WTC11 (cell line): ENCODE measurements around the gene PHACTR2. TPM values are rescaled to one million over a fixed set of nuclear protein-coding genes. Genes with fewer than 3 reads are reported as not detected.

ENCODE experiments used
- ATAC-seq: fragments of 200-7000 bp; cut with Tn5 transposase; 2 replicates; pipeline ENCODE4 v1.10.0; 2021; ENCODE audit warnings: mild to moderate bottlenecking, moderate library complexity
- CTCF ChIA-PET: fragments of 300-600 bp; sonication (Branson Sonifier 250); formaldehyde crosslinking; loops from one replicate; lab custom pipeline; 2021; ENCODE audit warnings: antibody characterized with exemption; lab: Charles Lee
- POLR2A ChIA-PET: fragments of 350-600 bp; sonication (Branson Sonifier 250); formaldehyde crosslinking; loops from one replicate; lab custom pipeline; 2021; ENCODE audit warnings: antibody characterized with exemption; lab: Charles Lee
- DNase-seq: peaks from one replicate; pipeline ENCODE4 v3.0.0; 2021; ENCODE audit warnings: low spot score
- H3K27ac Mint-ChIP-seq: 2 replicates; pipeline ENCODE4 v1.8.0; 2021; ENCODE audit warnings: mixed read lengths
- H3K27me3 Mint-ChIP-seq: 2 replicates; pipeline ENCODE4 v1.8.0; 2021; ENCODE audit warnings: low read depth, mild to moderate bottlenecking, moderate library complexity, mixed read lengths
- H3K36me3 Mint-ChIP-seq: 2 replicates; pipeline ENCODE4 v1.8.0; 2021; ENCODE audit warnings: mixed read lengths
- H3K4me1 Mint-ChIP-seq: 2 replicates; pipeline ENCODE4 v1.8.0; 2022; ENCODE audit warnings: mixed read lengths
- H3K4me3 Mint-ChIP-seq: 2 replicates; pipeline ENCODE4 v1.8.0; 2021; ENCODE audit warnings: mild to moderate bottlenecking, moderate library complexity, mixed read lengths
- H3K9me3 Mint-ChIP-seq: 2 replicates; pipeline ENCODE4 v1.8.0; 2021; ENCODE audit warnings: mixed read lengths
- ATF3 ChIP-seq: sonication (generic); formaldehyde crosslinking; conservative IDR thresholded peaks from 2 replicates; pipeline ENCODE4 v1.8.1; 2022; ENCODE audit warnings: mild to moderate bottlenecking, missing genetic modification reagents
- E2F1 ChIP-seq: sonication (generic); formaldehyde crosslinking; IDR thresholded peaks from 2 replicates; pipeline ENCODE4 v1.8.0; 2022; ENCODE audit warnings: mild to moderate bottlenecking, missing genetic modification reagents
- ELF4 ChIP-seq: sonication (generic); formaldehyde crosslinking; IDR thresholded peaks from 2 replicates; pipeline ENCODE4 v1.8.1; 2022; ENCODE audit warnings: low read depth, mild to moderate bottlenecking, moderate library complexity, missing genetic modification reagents
- ERG ChIP-seq: fragments of 250-450 bp; sonication (Bioruptor Pico); IDR thresholded peaks from 2 replicates; pipeline ENCODE4 v1.8.0; 2021; ENCODE audit warnings: mild to moderate bottlenecking
- FOXK1 ChIP-seq: sonication (generic); formaldehyde crosslinking; IDR thresholded peaks from 2 replicates; pipeline ENCODE4 v1.8.0; 2022; ENCODE audit warnings: mild to moderate bottlenecking, moderate library complexity, missing genetic modification reagents
- FOXP1 ChIP-seq: sonication (generic); formaldehyde crosslinking; IDR thresholded peaks from 2 replicates; pipeline ENCODE4 v1.8.0; 2022; ENCODE audit warnings: missing genetic modification reagents, mild to moderate bottlenecking, moderate library complexity, borderline replicate concordance
- HMGA2 ChIP-seq: fragments of 250-450 bp; sonication (Bioruptor Pico); IDR thresholded peaks from 2 replicates; pipeline ENCODE4 v1.4.0; 2021; ENCODE audit warnings: mild to moderate bottlenecking, moderate library complexity
- IRF1 ChIP-seq: sonication (generic); formaldehyde crosslinking; IDR thresholded peaks from 2 replicates; pipeline ENCODE4 v1.8.0; 2023; ENCODE audit warnings: missing genetic modification reagents
- NFATC4 ChIP-seq: fragments of 250-450 bp; sonication (Bioruptor Pico); IDR thresholded peaks from 2 replicates; pipeline ENCODE4 v1.9.0; 2021; ENCODE audit warnings: mild to moderate bottlenecking
- PRDM15 ChIP-seq: sonication (generic); formaldehyde crosslinking; IDR thresholded peaks from 2 replicates; pipeline ENCODE4 v1.8.0; 2022; ENCODE audit warnings: missing genetic modification reagents
- PREB ChIP-seq: sonication (generic); formaldehyde crosslinking; IDR thresholded peaks from 2 replicates; pipeline ENCODE4 v1.8.1; 2022; ENCODE audit warnings: mild to moderate bottlenecking, missing genetic modification reagents, moderate library complexity, borderline replicate concordance
- SMAD4 ChIP-seq: sonication (generic); formaldehyde crosslinking; IDR thresholded peaks from 2 replicates; pipeline ENCODE4 v1.8.0; 2022; ENCODE audit warnings: mild to moderate bottlenecking, missing genetic modification reagents
- SOX15 ChIP-seq: fragments of 250-450 bp; sonication (Bioruptor Pico); IDR thresholded peaks from 2 replicates; pipeline ENCODE4 v1.9.0; 2021; ENCODE audit warnings: mild to moderate bottlenecking
- SP1 ChIP-seq: sonication (generic); formaldehyde crosslinking; conservative IDR thresholded peaks from 2 replicates; pipeline ENCODE4 v1.8.1; 2022; ENCODE audit warnings: missing genetic modification reagents
- TP53 ChIP-seq: sonication (generic); formaldehyde crosslinking; IDR thresholded peaks from 2 replicates; pipeline ENCODE4 v1.8.1; 2023; ENCODE audit warnings: mild to moderate bottlenecking, missing genetic modification reagents
- ZMAT4 ChIP-seq: fragments of 250-450 bp; sonication (Bioruptor Pico); IDR thresholded peaks from 2 replicates; pipeline ENCODE4 v1.9.0; 2021; ENCODE audit warnings: mild to moderate bottlenecking
- ZNF121 ChIP-seq: sonication (generic); formaldehyde crosslinking; IDR thresholded peaks from 2 replicates; pipeline ENCODE4 v1.8.0; 2023; ENCODE audit warnings: missing genetic modification reagents
- ZNF423 ChIP-seq: fragments of 250-450 bp; sonication (Bioruptor Pico); IDR thresholded peaks from 2 replicates; pipeline ENCODE4 v2.1.2; 2022; ENCODE audit warnings: mild to moderate bottlenecking, moderate library complexity
- ZNF532 ChIP-seq: fragments of 250-450 bp; sonication (Bioruptor Pico); IDR thresholded peaks from 2 replicates; pipeline ENCODE4 v1.9.0; 2021; ENCODE audit warnings: mild to moderate bottlenecking, borderline replicate concordance
- ZSCAN18 ChIP-seq: fragments of 250-450 bp; sonication (Bioruptor Pico); IDR thresholded peaks from 2 replicates; pipeline ENCODE4 v2.1.2; 2022; ENCODE audit warnings: mild to moderate bottlenecking, moderate library complexity
- total RNA-seq: library from RNA; stranded (reverse); gene quantifications from 3 replicates; pipeline ENCODE4 v1.2.3, GENCODE V29; 2021

Gene PHACTR2
- total RNA-seq, 1 experiment from 2014 or later = 90.5 TPM

GRCh38 chr6:143757346-143757832, 79.6 kb downstream of the PHACTR2 start:
- ATAC-seq (no peak), DNase-seq (no peak)
- Mint-ChIP-seq H3K4me1 (peaks cover 22% of the 10 kb centered on the region), H3K27me3 (no peaks in the 10 kb centered on the region), H3K4me3 (no peak overlapping the region), H3K9me3 (no peaks in the 10 kb centered on the region), H3K27ac (0 out of 2 replicates have a peak overlapping the region, but pooled peaks have one; percentile 58), H3K36me3 (peaks cover 38% of the 10 kb centered on the region)
- CTCF ChIA-PET = no interaction called here
- TF ChIP-seq HMGA2 (CRISPR knock-in tag) (no peak), ERG (CRISPR knock-in tag) (no peak), SMAD4 (CRISPR knock-in tag) (no peak), ZSCAN18 (CRISPR knock-in tag) (no peak), E2F1 (no peak), ELF4 (CRISPR knock-in tag) (no peak), SP1 (CRISPR knock-in tag) (no peak), FOXP1 (CRISPR knock-in tag) (no peak), ZMAT4 (CRISPR knock-in tag) (no peak), PREB (CRISPR knock-in tag) (no peak), ATF3 (CRISPR knock-in tag) (no peak), SOX15 (no peak), ZNF121 (CRISPR knock-in tag) (no peak), PRDM15 (CRISPR knock-in tag) (no peak)
- POLR2A ChIA-PET = no interaction called here

GRCh38 chr6:143758551-143758950, 80.8 kb downstream of the PHACTR2 start:
- DNase-seq = no peak
- H3K4me3 Mint-ChIP-seq = no peak overlapping the region
- POLR2A ChIA-PET = no interaction called here
- H3K4me1 Mint-ChIP-seq = peaks cover 11% of the 10 kb centered on the region
- CTCF ChIA-PET = no interaction called here
- ATAC-seq = no peak
- H3K27ac Mint-ChIP-seq = 0 out of 2 replicates have a peak overlapping the region, but pooled peaks have one; percentile 11
- H3K27me3 Mint-ChIP-seq = no peaks in the 10 kb centered on the region
- H3K36me3 Mint-ChIP-seq = peaks cover 35% of the 10 kb centered on the region
- H3K9me3 Mint-ChIP-seq = no peaks in the 10 kb centered on the region
- no peak for TF ChIP-seq PREB (CRISPR knock-in tag)
- no peak for TF ChIP-seq FOXK1 (CRISPR knock-in tag)
- no peak for TF ChIP-seq ZNF532 (CRISPR knock-in tag)
- no peak for TF ChIP-seq NFATC4 (CRISPR knock-in tag)
- no peak for TF ChIP-seq TP53 (CRISPR knock-in tag)
- TF ChIP-seq ZNF423 (CRISPR knock-in tag) = no peak
- no peak for TF ChIP-seq IRF1 (CRISPR knock-in tag)
